GM19372 (cell line): ENCODE data around the gene SLC39A11.
"Not testable (repeated sequence)": the region's sequence is repeated elsewhere in the genome, so short reads cannot be mapped to it uniquely, and the experiment has no call there.

Experiments used
- ATAC-seq: cut with Tn5 transposase; IDR thresholded peaks from one replicate; pipeline ENCODE4 v1.9.1; 2021; ENCODE audit warnings: mild to moderate bottlenecking, low read depth, moderate library complexity; ENCODE audit not compliant: unreplicated experiment

Gene SLC39A11

GRCh38 chr17:72812823-72813222, 279.7 kb downstream of the SLC39A11 start:
- no peak for ATAC-seq

- ATAC-seq = no peak
These were observed 280.4 kb downstream of the SLC39A11 start for GRCh38 chr17:72811976-72812687.

- ATAC-seq = no peak
These were observed 281.4 kb downstream of the SLC39A11 start for GRCh38 chr17:72810991-72811508.

GRCh38 chr17:72806011-72806410, 286.5 kb downstream of the SLC39A11 start:
- no peak for ATAC-seq

GRCh38 chr17:72804949-72805707, 287.4 kb downstream of the SLC39A11 start:
- no peak for ATAC-seq

GRCh38 chr17:72802726-72803125, 289.8 kb downstream of the SLC39A11 start:
- ATAC-seq = no peak

- no peak for ATAC-seq
These were observed 295.3 kb downstream of the SLC39A11 start for GRCh38 chr17:72797142-72797541.

- ATAC-seq = no peak
These were observed 296.5 kb downstream of the SLC39A11 start for GRCh38 chr17:72795941-72796340.

- no peak for ATAC-seq
These were observed 298.3 kb downstream of the SLC39A11 start for GRCh38 chr17:72794152-72794551.

GRCh38 chr17:72792771-72793170, 299.7 kb downstream of the SLC39A11 start:
- ATAC-seq = no peak

- ATAC-seq = no peak
These were observed 302.3 kb downstream of the SLC39A11 start for GRCh38 chr17:72790190-72790589.

GRCh38 chr17:72789711-72790110, 302.8 kb downstream of the SLC39A11 start:
- no peak for ATAC-seq

GRCh38 chr17:72788950-72789585, 303.4 kb downstream of the SLC39A11 start:
- no peak for ATAC-seq

- ATAC-seq = no peak
These were observed 306.3 kb downstream of the SLC39A11 start for GRCh38 chr17:72786209-72786608.

GRCh38 chr17:72782985-72783701, 309.3 kb downstream of the SLC39A11 start:
- no peak for ATAC-seq

GRCh38 chr17:72782437-72782836, 310.1 kb downstream of the SLC39A11 start:
- ATAC-seq = not testable (repeated sequence)

- ATAC-seq = no peak
These were observed 314.0 kb downstream of the SLC39A11 start for GRCh38 chr17:72778169-72779151.

GRCh38 chr17:72775919-72776318, 316.6 kb downstream of the SLC39A11 start:
- no peak for ATAC-seq

GRCh38 chr17:72775237-72775636, 317.3 kb downstream of the SLC39A11 start:
- ATAC-seq = no peak
